ENCODE data around the gene TRAF1. TPM values are rescaled to one million over a fixed set of nuclear protein-coding genes. Genes with fewer than 3 reads are reported as not detected.
A peak's percentile ranks its signal among the peaks of the same experiment; 100 is the strongest.

Gene TRAF1
- total and polyA plus RNA-seq, 11 donors, result 0.93 to 7.8 (median 1.8) TPM

DNA sequence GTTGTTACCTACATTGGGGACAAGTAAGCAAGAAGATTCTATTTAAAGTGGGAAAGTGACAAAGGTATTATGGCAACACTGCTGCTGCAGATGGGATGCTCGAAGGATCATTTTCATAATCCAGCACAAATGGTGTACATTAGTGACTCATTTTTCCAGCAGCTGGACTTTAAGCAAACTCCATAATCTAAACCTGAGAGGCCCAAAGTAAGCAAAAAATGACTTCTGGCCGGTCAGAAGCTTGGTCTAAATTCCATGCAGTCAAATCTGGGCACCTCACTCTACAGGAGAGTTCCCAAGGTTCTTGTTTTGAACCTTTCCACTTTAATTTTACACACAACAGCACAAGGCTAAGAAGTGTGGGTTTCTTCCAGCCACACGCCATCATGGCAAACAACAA lies 43.6 kb upstream of the TRAF1 start:
- TF ChIP-seq, protein P1, sequence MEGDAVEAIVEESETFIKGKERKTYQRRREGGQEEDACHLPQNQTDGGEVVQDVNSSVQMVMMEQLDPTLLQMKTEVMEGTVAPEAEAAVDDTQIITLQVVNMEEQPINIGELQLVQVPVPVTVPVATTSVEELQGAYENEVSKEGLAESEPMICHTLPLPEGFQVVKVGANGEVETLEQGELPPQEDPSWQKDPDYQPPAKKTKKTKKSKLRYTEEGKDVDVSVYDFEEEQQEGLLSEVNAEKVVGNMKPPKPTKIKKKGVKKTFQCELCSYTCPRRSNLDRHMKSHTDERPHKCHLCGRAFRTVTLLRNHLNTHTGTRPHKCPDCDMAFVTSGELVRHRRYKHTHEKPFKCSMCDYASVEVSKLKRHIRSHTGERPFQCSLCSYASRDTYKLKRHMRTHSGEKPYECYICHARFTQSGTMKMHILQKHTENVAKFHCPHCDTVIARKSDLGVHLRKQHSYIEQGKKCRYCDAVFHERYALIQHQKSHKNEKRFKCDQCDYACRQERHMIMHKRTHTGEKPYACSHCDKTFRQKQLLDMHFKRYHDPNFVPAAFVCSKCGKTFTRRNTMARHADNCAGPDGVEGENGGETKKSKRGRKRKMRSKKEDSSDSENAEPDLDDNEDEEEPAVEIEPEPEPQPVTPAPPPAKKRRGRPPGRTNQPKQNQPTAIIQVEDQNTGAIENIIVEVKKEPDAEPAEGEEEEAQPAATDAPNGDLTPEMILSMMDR (IDR thresholded peaks at IDR 0.05), result no peak
- no peak for TF ChIP-seq POLR2A (IDR thresholded peaks at IDR 0.05)
- no peaks in the 10 kb centered on the region for H3K27me3 ChIP-seq
- 84 to 94% (median 89%) methylated on average over 3 of the region's 3 CpGs for whole genome bisulfite sequencing, 4 donors
- peaks cover 0 to 7% (median 0%) of the 10 kb centered on the region in 12 donors for H3K4me1 ChIP-seq
- H3K27ac ChIP-seq, result no peak overlapping the region
- no peaks in the 10 kb centered on the region for H3K9me3 ChIP-seq
- H3K4me3 ChIP-seq, result no peak overlapping the region
- ATAC-seq, result no peak
- H3K36me3 ChIP-seq, result no peaks in the 10 kb centered on the region
- DNase-seq, result no peak
- intact Hi-C loops (cut with DNase I), result no loop called here

DNA sequence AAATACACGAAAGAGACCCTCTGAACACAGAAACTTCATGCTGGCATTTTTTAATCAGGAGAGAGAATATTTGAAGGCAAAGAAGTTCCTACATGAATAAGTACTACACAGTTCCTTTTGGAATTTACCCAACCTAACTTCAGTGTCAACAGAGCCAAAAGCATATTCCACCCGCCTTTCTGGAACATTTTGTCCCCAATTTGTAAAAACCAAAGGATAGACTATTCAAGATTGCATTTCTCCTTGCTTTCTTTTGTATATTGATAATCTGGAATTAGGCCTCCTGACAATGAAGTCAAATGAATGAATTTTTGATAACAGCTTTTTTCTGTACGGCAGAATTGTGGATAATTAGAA lies 39.4 kb upstream of the TRAF1 start:
- peaks cover 0 to 7% (median 0%) of the 10 kb centered on the region in 12 donors for H3K4me1 ChIP-seq
- intact Hi-C loops (cut with DNase I), result no loop called here
- peak overlapping the region in 7 of 12 donors; percentile 2 to 70 (median 51) for H3K27ac ChIP-seq
- ATAC-seq, result peak in 3 of 4 donors; percentile 37 to 70 (median 42)
- no peaks in the 10 kb centered on the region for H3K27me3 ChIP-seq
- no peak for DNase-seq
- no peaks in the 10 kb centered on the region for H3K9me3 ChIP-seq
- 71 to 82% (median 75%) methylated on average over 3 of the region's 3 CpGs for WGBS, 4 donors
- no peak overlapping the region for H3K4me3 ChIP-seq
- peaks cover 0 to 12% (median 0%) of the 10 kb centered on the region in 9 donors for H3K36me3 ChIP-seq
- TF ChIP-seq POLR2A (IDR thresholded peaks at IDR 0.05), result no peak
- TF ChIP-seq, protein P1 (IDR thresholded peaks at IDR 0.05), result no peak

DNA sequence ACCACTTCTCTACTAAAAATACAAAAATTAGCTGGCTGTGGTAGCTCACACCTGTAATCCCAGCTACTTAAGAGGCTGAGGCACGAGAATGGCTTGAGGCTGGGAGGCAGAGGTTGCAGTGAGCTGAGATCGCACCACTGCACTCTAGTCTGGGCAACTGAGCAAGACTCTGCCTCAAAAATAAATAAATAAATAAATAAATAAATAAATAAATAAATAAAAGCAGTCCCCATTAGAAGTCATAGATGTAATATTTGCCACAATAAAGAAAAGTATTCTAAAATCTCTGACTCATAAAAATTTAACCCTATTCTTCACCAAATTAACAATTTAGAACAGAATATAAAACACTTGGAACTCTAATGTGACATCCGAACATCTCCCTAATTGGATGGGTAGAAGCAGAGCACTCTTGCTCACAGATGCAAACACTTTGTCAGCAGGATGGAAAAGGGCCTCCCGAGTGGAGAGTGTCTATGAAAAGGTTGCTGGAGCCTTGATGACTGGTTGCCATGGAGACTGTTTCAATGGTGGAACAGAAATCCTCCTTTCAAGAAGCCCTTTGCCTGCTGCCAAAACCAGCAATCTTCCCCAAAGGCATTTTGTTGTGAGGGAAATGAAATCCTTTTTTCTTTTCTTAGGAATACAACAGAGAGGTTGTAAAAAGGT lies 38.9 kb upstream of the TRAF1 start:
- Histone ChIP-seq H3K27me3 (no peaks in the 10 kb centered on the region), H3K4me3 (no peak overlapping the region), H3K4me1 (peaks cover 0 to 7% (median 0%) of the 10 kb centered on the region in 12 donors), H3K27ac (peak overlapping the region in 5 of 12 donors; percentile 2 to 70 (median 29)), H3K36me3 (peaks cover 0 to 12% (median 0%) of the 10 kb centered on the region in 9 donors), H3K9me3 (no peaks in the 10 kb centered on the region)
- ATAC-seq (peak; percentile 26 to 67 (median 40)), DNase-seq (no peak)
- WGBS, 4 donors, result 75 to 81% (median 78%) methylated on average over 4 of the region's 4 CpGs
- intact Hi-C loops (cut with DNase I), result no loop called here
- TF ChIP-seq, protein P1 (IDR thresholded peaks at IDR 0.05), result no peak
- no peak for TF ChIP-seq POLR2A (IDR thresholded peaks at IDR 0.05)

DNA sequence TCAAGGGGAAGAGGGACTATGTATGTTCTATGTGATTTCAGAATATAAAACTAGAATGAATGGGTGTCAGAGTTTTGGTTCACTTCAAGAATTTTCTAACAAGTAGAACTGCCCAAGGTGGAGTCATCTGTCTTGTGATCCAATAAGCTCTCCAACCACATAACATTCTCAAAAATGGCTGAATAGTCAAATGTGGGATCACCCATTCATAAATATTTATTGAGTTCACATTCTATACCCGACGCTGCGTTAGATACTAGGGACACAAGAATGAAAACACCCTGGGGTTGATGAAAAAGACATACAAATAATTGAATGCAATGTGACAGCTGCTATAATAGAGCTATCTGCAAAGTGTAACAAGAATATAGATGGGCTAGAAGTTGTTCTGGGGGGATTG lies 35.3 kb upstream of the TRAF1 start:
- Histone ChIP-seq H3K27ac (no peak overlapping the region), H3K4me1 (peaks cover 0 to 7% (median 0%) of the 10 kb centered on the region in 12 donors), H3K36me3 (peaks cover 0 to 20% (median 0%) of the 10 kb centered on the region in 9 donors), H3K27me3 (no peaks in the 10 kb centered on the region), H3K4me3 (no peak overlapping the region), H3K9me3 (no peaks in the 10 kb centered on the region)
- intact Hi-C loops (cut with DNase I), result no loop called here
- TF ChIP-seq, protein P1 (IDR thresholded peaks at IDR 0.05), result no peak
- no peak for TF ChIP-seq POLR2A (IDR thresholded peaks at IDR 0.05)
- 95 to 98% (median 97%) methylated on average over 3 of the region's 3 CpGs for WGBS, 4 donors
- no peak for DNase-seq
- no peak for ATAC-seq
